K562 (cell line): ENCODE results near the gene UTP11. TPM values are rescaled to one million over a fixed set of nuclear protein-coding genes. Genes with fewer than 3 reads are reported as not detected.
A peak's percentile ranks its signal among the peaks of the same experiment; 100 is the strongest.

Experiments
- ARID3A ChIP-seq: IDR thresholded peaks from 2 replicates; pipeline ENCODE4 v1.6.1; 2012; ENCODE audit warnings: low read depth, low read length, improper control_type of control experiment, borderline replicate concordance
- ATF7 ChIP-seq: fragments of 450-650 bp; IDR thresholded peaks from 2 replicates; pipeline ENCODE4 v1.7.1; 2014; ENCODE audit warnings: mild to moderate bottlenecking, moderate library complexity
- CHD4 ChIP-seq: fragments of 200-600 bp; sonication (generic); IDR thresholded peaks from 3 replicates; pipeline ENCODE4 v1.6.1; 2012; ENCODE audit warnings: low read depth, mild to moderate bottlenecking, mixed read lengths, low read length, inconsistent platforms; ENCODE audit not compliant: insufficient read depth, insufficient replicate concordance, poor library complexity, severe bottlenecking
- DPF2 ChIP-seq: fragments of 450-650 bp; IDR thresholded peaks from 2 replicates; pipeline ENCODE4 v1.6.1; 2016
- E2F1 ChIP-seq: sonication (generic); formaldehyde crosslinking; IDR thresholded peaks from 2 replicates; pipeline ENCODE4 v1.8.1; 2023; ENCODE audit warnings: mild to moderate bottlenecking, missing genetic modification reagents, moderate library complexity
- ELF4 ChIP-seq: fragments of 450-650 bp; formaldehyde crosslinking; IDR thresholded peaks from 2 replicates; pipeline ENCODE4 v1.4.0; 2022; ENCODE audit warnings: missing genetic modification characterization
- EP300 ChIP-seq: IDR thresholded peaks from 2 replicates; pipeline ENCODE4 v1.6.1; 2012; ENCODE audit warnings: low read length, improper control_type of control experiment
- ETS1 ChIP-seq: conservative IDR thresholded peaks from 2 replicates; pipeline ENCODE4 v1.6.1; 2011; ENCODE audit warnings: low read depth, mild to moderate bottlenecking, low read length; ENCODE audit not compliant: control insufficient read depth
- ILF3 ChIP-seq: fragments of 450-650 bp; IDR thresholded peaks from 2 replicates; pipeline ENCODE4 v1.6.1; 2018; ENCODE audit warnings: antibody characterized with exemption, mild to moderate bottlenecking, moderate library complexity, borderline replicate concordance
- NFE2 ChIP-seq: IDR thresholded peaks from 2 replicates; pipeline ENCODE4 v1.6.1; 2014; ENCODE audit warnings: antibody characterized with exemption, low read depth
- RAD21 ChIP-seq, 2 experiments: fragments of 250-450 bp in 1 of 2; fragments of 450-650 bp in 1 of 2; sonication (Bioruptor Pico) in 1 of 2; formaldehyde crosslinking in 1 of 2; IDR thresholded peaks in 1 of 2; conservative IDR thresholded peaks in 1 of 2; 2 replicates each; pipeline versions ENCODE4 v1.4.0 to v1.8.0; 2020 to 2022; ENCODE audit warnings: mild to moderate bottlenecking in 2 of 2, moderate library complexity in 1 of 2
- RB1 ChIP-seq: fragments of 450-650 bp; IDR thresholded peaks from 2 replicates; pipeline ENCODE4 v1.6.1; 2017; ENCODE audit warnings: low read depth, mild to moderate bottlenecking
- SMARCA5 ChIP-seq: fragments of 450-650 bp; IDR thresholded peaks from 2 replicates; pipeline ENCODE4 v1.6.1; 2016
- SMARCE1 ChIP-seq: fragments of 450-650 bp; IDR thresholded peaks from 2 replicates; pipeline ENCODE4 v1.7.1; 2016; ENCODE audit warnings: mild to moderate bottlenecking
- SMC3 ChIP-seq: conservative IDR thresholded peaks from 2 replicates; pipeline ENCODE4 v1.6.1; 2011; ENCODE audit warnings: low read depth, low read length, improper control_type of control experiment; ENCODE audit not compliant: insufficient read depth
- ZBTB2 ChIP-seq: fragments of 450-650 bp; IDR thresholded peaks from 2 replicates; pipeline ENCODE4 v1.6.1; 2016; ENCODE audit warnings: antibody characterized with exemption
- ZNF785 ChIP-seq: fragments of 250-450 bp; sonication (Bioruptor Pico); IDR thresholded peaks from 2 replicates; pipeline ENCODE4 v1.4.0; 2020; ENCODE audit warnings: mild to moderate bottlenecking
- polyA plus RNA-seq, 8 experiments: library from polyadenylated mRNA; depleted of rRNA in 4 of 8; stranded (reverse) in 5 of 8; unstranded in 3 of 8; fragments of >200 nt; fragmentation: Nextera tagmentation in 2 of 8; fragmentation: Illumina TruSeq in 1 of 8; extraction: Ambion mirVana in 2 of 8; extraction: Trizol in 1 of 8; gene quantifications; 2 replicates each; pipeline versions ENCODE4 v1.2.1 to v1.2.3, GENCODE V29; 2011 to 2014; ENCODE audit warnings: inconsistent platforms in 1 of 8, missing spikeins in 1 of 8
- total RNA-seq, 7 experiments: library from RNA; depleted of rRNA in 6 of 7; stranded (reverse); fragments of >200 nt in 6 of 7; fragmentation: Illumina TruSeq in 2 of 7; extraction: Trizol in 2 of 7; gene quantifications; 2 replicates each; pipeline versions ENCODE4 v1.2.1 to v1.2.3, GENCODE V29; 2011 to 2021; ENCODE audit warnings: low replicate concordance in 1 of 7
- TF ChIP-seq, protein P1 (sequence below): fragments of 250-450 bp; sonication (Bioruptor Pico); IDR thresholded peaks from 2 replicates; pipeline ENCODE4 v1.4.0; 2020; ENCODE audit warnings: mild to moderate bottlenecking, moderate library complexity, borderline replicate concordance

The UTP11 gene
- total and polyA plus RNA-seq, 9 of the 15 experiments (the other 6 are each of a cell fraction or from before 2014, with no cell fraction given), result 91.1 to 378 (median 221) TPM

DNA sequence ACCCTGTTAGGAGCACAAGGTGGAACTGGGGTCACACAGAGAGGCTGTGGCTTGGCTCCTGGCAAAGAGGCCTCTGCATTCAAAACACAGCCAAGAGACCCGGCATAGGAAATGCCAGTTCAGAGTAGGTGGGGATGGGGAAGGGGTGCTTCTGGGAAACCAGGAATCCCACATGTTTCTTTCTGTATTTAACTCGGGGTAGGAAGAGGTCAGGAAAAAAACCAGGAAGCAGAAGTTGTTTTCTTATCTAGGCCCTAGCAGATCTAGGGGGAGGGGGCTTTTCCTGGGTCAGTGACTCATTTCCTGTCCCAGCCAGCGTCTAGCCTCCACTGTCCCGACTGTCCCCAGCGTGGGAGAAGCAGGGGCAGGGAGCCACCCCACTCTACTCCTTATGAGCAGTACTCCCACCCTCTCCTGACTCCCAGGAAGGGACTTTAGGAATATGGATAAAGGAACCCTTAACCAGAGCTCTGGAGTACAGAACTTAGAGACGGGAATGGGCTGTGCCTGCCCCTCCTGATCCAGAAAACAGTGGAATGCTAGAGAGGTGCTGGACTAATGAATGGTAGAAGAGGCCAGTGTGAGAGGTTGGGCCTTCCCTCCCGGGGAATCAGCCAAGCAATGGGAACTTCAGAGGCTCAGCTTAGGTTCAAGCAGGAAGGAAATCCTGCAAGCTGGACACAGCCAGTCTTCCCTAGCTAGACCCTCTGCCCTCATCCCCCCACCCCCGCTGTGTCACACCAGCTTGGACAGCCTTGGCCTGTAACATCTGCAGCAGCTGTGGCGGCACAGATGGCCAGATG is 12.9 kb upstream of the UTP11 start (continued):
- TF ChIP-seq SMARCA5 (peak; percentile 43; the same call in 1 of the 2 replicates), SMC3 (0 out of 2 replicates have a peak, but pooled peaks have one; percentile 14), ETS1 (peak; percentile 99), ELF4 (CRISPR knock-in tag) (peak; percentile 55), EP300 (peak; percentile 98), E2F1 (CRISPR knock-in tag) (0 out of 2 replicates have a peak, but pooled peaks have one; percentile 41), ATF7 (peak; percentile 89), CHD4 (peak; percentile 84), ZNF785 (no peak; the same call in 1 of the 2 replicates), NFE2 (peak; percentile 42), RB1 (no peak), DPF2 (peak; percentile 99), ARID3A (0 out of 2 replicates have a peak, but pooled peaks have one; percentile 64), RAD21 (CRISPR knock-in tag; conservative IDR thresholded peaks at IDR 0.05 in 1 of 2, IDR thresholded peaks at IDR 0.05 in 1 of 2) (0 out of 4 replicates have a peak, but pooled peaks of 1 of the 2 experiments have one; percentile 2), ILF3 (peak; percentile 73; the same call in 1 of the 2 replicates), SMARCE1 (peak; percentile 100), ZBTB2 (peak; percentile 58; the same call in 1 of the 2 replicates)
- TF ChIP-seq, protein P1, sequence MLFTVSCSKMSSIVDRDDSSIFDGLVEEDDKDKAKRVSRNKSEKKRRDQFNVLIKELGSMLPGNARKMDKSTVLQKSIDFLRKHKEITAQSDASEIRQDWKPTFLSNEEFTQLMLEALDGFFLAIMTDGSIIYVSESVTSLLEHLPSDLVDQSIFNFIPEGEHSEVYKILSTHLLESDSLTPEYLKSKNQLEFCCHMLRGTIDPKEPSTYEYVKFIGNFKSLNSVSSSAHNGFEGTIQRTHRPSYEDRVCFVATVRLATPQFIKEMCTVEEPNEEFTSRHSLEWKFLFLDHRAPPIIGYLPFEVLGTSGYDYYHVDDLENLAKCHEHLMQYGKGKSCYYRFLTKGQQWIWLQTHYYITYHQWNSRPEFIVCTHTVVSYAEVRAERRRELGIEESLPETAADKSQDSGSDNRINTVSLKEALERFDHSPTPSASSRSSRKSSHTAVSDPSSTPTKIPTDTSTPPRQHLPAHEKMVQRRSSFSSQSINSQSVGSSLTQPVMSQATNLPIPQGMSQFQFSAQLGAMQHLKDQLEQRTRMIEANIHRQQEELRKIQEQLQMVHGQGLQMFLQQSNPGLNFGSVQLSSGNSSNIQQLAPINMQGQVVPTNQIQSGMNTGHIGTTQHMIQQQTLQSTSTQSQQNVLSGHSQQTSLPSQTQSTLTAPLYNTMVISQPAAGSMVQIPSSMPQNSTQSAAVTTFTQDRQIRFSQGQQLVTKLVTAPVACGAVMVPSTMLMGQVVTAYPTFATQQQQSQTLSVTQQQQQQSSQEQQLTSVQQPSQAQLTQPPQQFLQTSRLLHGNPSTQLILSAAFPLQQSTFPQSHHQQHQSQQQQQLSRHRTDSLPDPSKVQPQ (CRISPR knock-in tag), result no peak; the same call in 1 of the 2 replicates
